Esophagus squamous epithelium (tissue), 5 donors: ENCODE measurements around the gene POC1A. TPM values are rescaled to one million over a fixed set of nuclear protein-coding genes. Genes with fewer than 3 reads are reported as not detected.

Experiments
- DNase-seq: peaks from one replicate; lab custom pipeline; 2025; lab: John Stamatoyannopoulos, UW
- H3K27ac ChIP-seq, 4 donors: fragments of 200-600 bp; sonication (generic); one replicate each; pipeline ENCODE4 v1.5.1; 2016 to 2019; ENCODE audit warnings: mild to moderate bottlenecking in 1 of 4
- H3K27me3 ChIP-seq, 4 donors: fragments of 200-600 bp; sonication (generic); 1 replicate in 3 of 4; 2 replicates in 1 of 4; pipeline versions ENCODE4 v1.5.1 to v1.6.0; 2017 to 2021; ENCODE audit warnings: antibody characterized with exemption in 1 of 4
- H3K36me3 ChIP-seq, 3 donors: fragments of 200-600 bp; sonication (generic); one replicate each; pipeline ENCODE4 v1.5.1; 2016 to 2019
- H3K4me1 ChIP-seq, 3 donors: fragments of 200-600 bp; sonication (generic); one replicate each; pipeline ENCODE4 v1.5.1; 2017 to 2019
- H3K4me3 ChIP-seq, 4 donors: fragments of 200-600 bp; sonication (generic); 1 replicate in 3 of 4; 2 replicates in 1 of 4; pipeline ENCODE4 v1.5.1; 2016 to 2019; ENCODE audit warnings: mild to moderate bottlenecking in 2 of 4, moderate library complexity in 1 of 4
- H3K9me3 ChIP-seq, 3 donors: fragments of 200-600 bp; sonication (generic); one replicate each; pipeline ENCODE4 v1.5.1; 2016 to 2019
- CTCF ChIP-seq, 6 experiments: fragments of 450-650 bp in 4 of 6; fragments of 200-600 bp in 2 of 6; sonication (generic) in 2 of 6; IDR thresholded peaks; one replicate each; pipeline ENCODE4 v1.5.1; 2016 to 2019; ENCODE audit warnings: antibody characterized with exemption in 6 of 6, mild to moderate bottlenecking in 4 of 6, moderate library complexity in 4 of 6
- POLR2A ChIP-seq, 4 donors: fragments of 450-650 bp; IDR thresholded peaks; one replicate each; pipeline ENCODE4 v1.6.1; 2017; ENCODE audit warnings: antibody characterized with exemption in 4 of 4, mild to moderate bottlenecking in 4 of 4, moderate library complexity in 3 of 4
- WGBS, 2 donors: methylation state at CpG; one replicate each; pipeline ENCODE4 v1.1.5; 2018; 5-methylcytosine and 5-hydroxymethylcytosine counted together
- intact Hi-C: fragments of 100-400 bp; cut with DNase I; formaldehyde crosslinking; loops from one replicate; pipeline ENCODE4 v1.15.0; 2022
- total RNA-seq, 4 donors: library from RNA; depleted of rRNA; stranded (reverse); fragments of >200 nt; gene quantifications; one replicate each; pipeline ENCODE4 v1.1.0, GENCODE V29; 2016
- donor health status: DM: yes; HTN: yes; CAD: no.

Gene POC1A
- total RNA-seq, 4 donors from 2014 or later = 2.7 to 10.3 (median 4.8) TPM

- H3K27ac ChIP-seq = no peak overlapping the region
- no peaks in the 10 kb centered on the region for H3K27me3 ChIP-seq
- TF ChIP-seq POLR2A (IDR thresholded peaks at IDR 0.05) = no peak
- TF ChIP-seq CTCF (IDR thresholded peaks at IDR 0.05) = no peak
- H3K4me3 ChIP-seq = no peak overlapping the region
- H3K4me1 ChIP-seq = peaks cover 0 to 44% (median 20%) of the 10 kb centered on the region in 3 donors
- DNase-seq = no peak
- H3K9me3 ChIP-seq = no peaks in the 10 kb centered on the region
- H3K36me3 ChIP-seq = no peaks in the 10 kb centered on the region
- WGBS, 2 donors = 50 to 85% methylated on average over 1 to 5 of the region's 10 CpGs
- intact Hi-C loops = no loop called here
Observed at GRCh38 chr3:52085681-52086282, 68.4 kb downstream of the POC1A start.

GRCh38 chr3:52084954-52085680 is 69.1 kb downstream of the POC1A start:
- Histone ChIP-seq H3K27me3 (no peaks in the 10 kb centered on the region), H3K4me1 (peaks cover 0 to 38% (median 15%) of the 10 kb centered on the region in 3 donors), H3K27ac (no peak overlapping the region), H3K36me3 (no peaks in the 10 kb centered on the region), H3K4me3 (no peak overlapping the region), H3K9me3 (no peaks in the 10 kb centered on the region)
- 86 to 89% methylated on average over 7 to 12 of the region's 13 CpGs for WGBS, 2 donors
- intact Hi-C loops = no loop called here
- TF ChIP-seq POLR2A (IDR thresholded peaks at IDR 0.05) (no peak), CTCF (IDR thresholded peaks at IDR 0.05) (no peak)
- DNase-seq = no peak

- Histone ChIP-seq H3K4me1 (peaks cover 0 to 30% (median 14%) of the 10 kb centered on the region in 3 donors), H3K9me3 (no peaks in the 10 kb centered on the region), H3K4me3 (no peak overlapping the region), H3K36me3 (no peaks in the 10 kb centered on the region), H3K27me3 (no peaks in the 10 kb centered on the region), H3K27ac (no peak overlapping the region)
- DNase-seq = no peak
- TF ChIP-seq CTCF (IDR thresholded peaks at IDR 0.05) = no peak
- no peak for TF ChIP-seq POLR2A (IDR thresholded peaks at IDR 0.05)
- 94 to 97% methylated on average over 4 to 7 of the region's 9 CpGs for WGBS, 2 donors
- intact Hi-C loops = no loop called here
Observed at GRCh38 chr3:52084216-52084945, 69.8 kb downstream of the POC1A start.

- WGBS, 2 donors = 73 to 86% methylated on average over 2 of the region's 5 CpGs
- H3K4me1 ChIP-seq = peaks cover 0 to 23% (median 12%) of the 10 kb centered on the region in 3 donors
- H3K27me3 ChIP-seq = no peaks in the 10 kb centered on the region
- TF ChIP-seq CTCF (IDR thresholded peaks at IDR 0.05) = no peak
- TF ChIP-seq POLR2A (IDR thresholded peaks at IDR 0.05) = no peak
- no peak for DNase-seq
- H3K36me3 ChIP-seq = no peaks in the 10 kb centered on the region
- intact Hi-C loops = no loop called here
- H3K27ac ChIP-seq = no peak overlapping the region
- no peak overlapping the region for H3K4me3 ChIP-seq
- no peaks in the 10 kb centered on the region for H3K9me3 ChIP-seq
Observed at GRCh38 chr3:52083556-52084087, 70.6 kb downstream of the POC1A start.
